ENCODE data around the gene METTL9. TPM values are rescaled to one million over a fixed set of nuclear protein-coding genes. Genes with fewer than 3 reads are reported as not detected.

The METTL9 gene
- total RNA-seq, 1 donor from 2014 or later, result 108 TPM

DNA sequence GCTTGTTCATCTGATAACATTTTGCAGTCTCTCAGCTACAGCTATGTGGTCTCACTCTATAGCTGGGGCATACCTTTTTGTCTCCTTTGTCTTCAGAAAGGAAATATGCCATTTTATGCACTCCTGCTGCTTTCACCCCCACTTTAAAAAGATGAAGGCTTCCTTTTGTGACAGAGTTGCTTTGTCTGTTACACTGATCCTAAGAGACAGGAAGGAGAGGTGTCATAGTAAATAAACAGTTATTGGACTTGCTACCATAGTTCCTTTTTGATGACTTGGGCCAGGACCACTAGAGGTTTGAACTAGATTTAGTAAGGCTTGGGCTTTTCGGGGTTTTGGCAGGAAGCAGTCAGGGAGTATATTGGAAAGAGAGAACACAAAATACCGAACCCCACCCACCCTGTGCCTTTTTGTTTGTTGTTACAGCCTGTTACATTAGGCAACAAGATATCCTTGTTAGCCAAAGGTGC lies 1.8 kb upstream of the METTL9 start:
- Mint-ChIP-seq H3K4me1 (ENCODE audit: low read depth, unreplicated experiment) (peaks cover 14% of the 10 kb centered on the region), H3K27me3 (ENCODE audit: unreplicated experiment) (peaks cover 2% of the 10 kb centered on the region), H3K27ac (ENCODE audit: unreplicated experiment) (no peak overlapping the region), H3K36me3 (ENCODE audit: unreplicated experiment) (no peaks in the 10 kb centered on the region), H3K4me3 (ENCODE audit: unreplicated experiment) (peak overlapping the region; percentile 41), H3K9me3 (ENCODE audit: unreplicated experiment) (peaks cover 5% of the 10 kb centered on the region)
- no peak for DNase-seq
- TF ChIP-seq, protein P1, sequence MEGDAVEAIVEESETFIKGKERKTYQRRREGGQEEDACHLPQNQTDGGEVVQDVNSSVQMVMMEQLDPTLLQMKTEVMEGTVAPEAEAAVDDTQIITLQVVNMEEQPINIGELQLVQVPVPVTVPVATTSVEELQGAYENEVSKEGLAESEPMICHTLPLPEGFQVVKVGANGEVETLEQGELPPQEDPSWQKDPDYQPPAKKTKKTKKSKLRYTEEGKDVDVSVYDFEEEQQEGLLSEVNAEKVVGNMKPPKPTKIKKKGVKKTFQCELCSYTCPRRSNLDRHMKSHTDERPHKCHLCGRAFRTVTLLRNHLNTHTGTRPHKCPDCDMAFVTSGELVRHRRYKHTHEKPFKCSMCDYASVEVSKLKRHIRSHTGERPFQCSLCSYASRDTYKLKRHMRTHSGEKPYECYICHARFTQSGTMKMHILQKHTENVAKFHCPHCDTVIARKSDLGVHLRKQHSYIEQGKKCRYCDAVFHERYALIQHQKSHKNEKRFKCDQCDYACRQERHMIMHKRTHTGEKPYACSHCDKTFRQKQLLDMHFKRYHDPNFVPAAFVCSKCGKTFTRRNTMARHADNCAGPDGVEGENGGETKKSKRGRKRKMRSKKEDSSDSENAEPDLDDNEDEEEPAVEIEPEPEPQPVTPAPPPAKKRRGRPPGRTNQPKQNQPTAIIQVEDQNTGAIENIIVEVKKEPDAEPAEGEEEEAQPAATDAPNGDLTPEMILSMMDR (IDR thresholded peaks at IDR 0.05; ENCODE audit: partially characterized antibody, unreplicated experiment), result no peak

DNA sequence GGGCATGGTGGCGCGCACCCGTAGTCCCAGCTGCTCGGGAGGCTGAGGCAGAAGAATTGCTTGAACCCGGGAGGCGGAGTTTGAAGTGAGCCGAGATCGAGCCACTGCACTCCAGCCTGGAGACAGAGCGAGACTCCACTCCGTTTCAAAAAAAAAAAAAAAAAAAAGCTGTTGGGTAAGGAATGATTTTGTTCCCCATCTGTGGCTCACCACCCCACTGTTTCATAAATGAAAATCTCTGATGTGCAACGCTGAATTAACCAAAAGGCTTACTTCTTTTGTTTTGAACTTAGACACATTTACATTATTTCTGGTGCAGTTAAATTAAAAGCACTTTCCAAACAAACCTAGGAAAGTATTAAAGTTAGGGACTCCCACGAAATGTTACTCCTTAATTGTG lies 1.2 kb upstream of the METTL9 start:
- peaks cover 5% of the 10 kb centered on the region for H3K9me3 Mint-ChIP-seq (ENCODE audit: unreplicated experiment)
- no peak for DNase-seq
- H3K27me3 Mint-ChIP-seq (ENCODE audit: unreplicated experiment), result peaks cover 2% of the 10 kb centered on the region

DNA sequence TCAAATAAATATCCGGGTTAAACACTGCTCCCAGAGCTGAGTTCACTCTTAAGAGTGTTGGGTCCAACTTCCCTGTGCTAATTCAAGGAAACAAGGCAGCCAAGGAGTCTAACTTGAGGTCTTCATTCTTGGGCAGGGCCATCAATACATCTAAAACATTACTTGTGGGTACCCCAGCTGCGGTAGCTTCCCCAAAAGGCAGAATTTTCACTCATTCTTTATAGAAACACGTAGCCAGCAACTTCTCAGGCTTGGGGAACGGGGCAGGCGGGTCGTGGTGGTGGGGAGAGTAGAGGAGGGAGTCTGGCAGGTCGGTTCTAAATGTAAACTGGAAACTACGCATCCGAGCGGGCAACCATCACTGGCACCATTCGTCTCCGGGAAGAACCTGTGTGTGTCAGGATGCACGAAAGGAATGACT lies 666 bp upstream of the METTL9 start:
- Mint-ChIP-seq H3K27me3 (ENCODE audit: unreplicated experiment) (peaks cover 2% of the 10 kb centered on the region), H3K4me3 (ENCODE audit: unreplicated experiment) (peak overlapping the region; percentile 88), H3K9me3 (ENCODE audit: unreplicated experiment) (peaks cover 5% of the 10 kb centered on the region), H3K27ac (ENCODE audit: unreplicated experiment) (peak overlapping the region; percentile 74), H3K4me1 (ENCODE audit: low read depth, unreplicated experiment) (peaks cover 14% of the 10 kb centered on the region), H3K36me3 (ENCODE audit: unreplicated experiment) (no peaks in the 10 kb centered on the region)
- TF ChIP-seq, protein P1 (IDR thresholded peaks at IDR 0.05; ENCODE audit: partially characterized antibody, unreplicated experiment), result no peak
- DNase-seq, result no peak

More for the DNA sequence above, 1.2 kb upstream of the METTL9 start:
- TF ChIP-seq, protein P1 (IDR thresholded peaks at IDR 0.05; ENCODE audit: partially characterized antibody, unreplicated experiment), result no peak
- H3K27ac Mint-ChIP-seq (ENCODE audit: unreplicated experiment), result no peak overlapping the region
- H3K36me3 Mint-ChIP-seq (ENCODE audit: unreplicated experiment), result no peaks in the 10 kb centered on the region
- peaks cover 14% of the 10 kb centered on the region for H3K4me1 Mint-ChIP-seq (ENCODE audit: low read depth, unreplicated experiment)
- H3K4me3 Mint-ChIP-seq (ENCODE audit: unreplicated experiment), result peak overlapping the region; percentile 88

DNA sequence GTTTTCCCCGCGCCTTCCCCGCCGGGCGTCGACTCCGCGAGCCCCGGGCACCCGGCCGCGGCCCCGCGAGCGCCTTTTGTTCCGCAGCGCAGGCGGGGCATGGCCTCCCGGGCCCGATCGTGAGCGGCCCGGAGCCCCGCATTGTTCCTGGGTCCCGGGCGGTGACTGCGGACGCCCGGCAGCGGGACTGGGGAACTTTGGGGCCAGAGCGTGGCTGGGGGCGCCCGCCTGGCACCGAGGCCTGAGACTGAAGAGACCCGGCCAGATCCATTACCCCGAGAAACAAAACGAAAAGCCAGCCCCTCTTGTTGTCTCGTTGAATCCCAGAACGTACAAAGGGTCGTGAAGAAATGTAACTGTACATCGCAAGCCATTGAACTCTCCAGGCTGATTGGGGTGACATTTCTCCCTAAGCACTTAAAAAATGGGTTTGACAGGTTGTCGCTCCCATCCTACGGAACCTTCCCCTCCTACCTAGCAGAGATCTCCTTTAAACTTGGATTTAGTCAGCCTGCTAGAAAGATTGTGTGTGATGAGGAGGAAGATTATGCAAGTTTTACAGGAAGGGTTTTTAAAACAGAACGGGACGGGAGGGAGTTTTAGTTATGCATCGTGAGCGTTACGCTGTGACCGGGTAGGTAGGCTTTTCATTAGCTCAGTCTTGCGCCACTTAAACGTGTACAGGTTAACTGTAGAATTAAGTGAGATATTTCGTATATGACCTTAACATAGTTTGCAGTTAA lies 825 bp downstream of the METTL9 start:
- Mint-ChIP-seq H3K9me3 (ENCODE audit: unreplicated experiment) (peaks cover 5% of the 10 kb centered on the region), H3K36me3 (ENCODE audit: unreplicated experiment) (no peaks in the 10 kb centered on the region), H3K27ac (ENCODE audit: unreplicated experiment) (peak overlapping the region; percentile 94), H3K27me3 (ENCODE audit: unreplicated experiment) (peaks cover 2% of the 10 kb centered on the region), H3K4me1 (ENCODE audit: low read depth, unreplicated experiment) (peaks cover 16% of the 10 kb centered on the region), H3K4me3 (ENCODE audit: unreplicated experiment) (peak overlapping the region; percentile 98)
- TF ChIP-seq, protein P1 (IDR thresholded peaks at IDR 0.05; ENCODE audit: partially characterized antibody, unreplicated experiment), result no peak
- peak; percentile 50 for DNase-seq

DNA sequence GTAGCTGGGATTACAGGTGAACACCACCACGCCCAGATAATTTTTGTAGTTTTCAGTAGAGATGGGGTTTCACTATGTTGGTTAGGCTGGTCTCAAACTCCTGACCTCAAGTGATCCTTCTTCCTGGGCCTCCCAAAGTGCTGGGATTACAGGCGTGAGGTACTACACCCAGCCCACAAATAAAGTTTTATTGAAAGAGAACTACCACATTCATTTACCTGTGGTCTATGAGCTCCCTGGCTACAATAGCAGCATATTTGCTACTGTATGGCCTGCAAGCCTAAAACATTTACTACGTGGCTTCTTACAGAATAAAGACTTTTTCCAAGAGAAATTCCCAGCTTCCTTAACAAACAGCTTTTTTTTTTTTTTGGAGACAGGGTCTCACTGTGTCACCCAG lies 3.4 kb downstream of the METTL9 start:
- Mint-ChIP-seq H3K9me3 (ENCODE audit: unreplicated experiment) (peaks cover 5% of the 10 kb centered on the region), H3K27ac (ENCODE audit: unreplicated experiment) (no peak overlapping the region), H3K4me3 (ENCODE audit: unreplicated experiment) (no peak overlapping the region), H3K4me1 (ENCODE audit: low read depth, unreplicated experiment) (peaks cover 16% of the 10 kb centered on the region), H3K36me3 (ENCODE audit: unreplicated experiment) (no peaks in the 10 kb centered on the region), H3K27me3 (ENCODE audit: unreplicated experiment) (no peaks in the 10 kb centered on the region)
- TF ChIP-seq, protein P1 (IDR thresholded peaks at IDR 0.05; ENCODE audit: partially characterized antibody, unreplicated experiment), result no peak
- no peak for DNase-seq
